HG03520 (cell line): ENCODE measurements around the gene HOXA6.

ENCODE experiments used
- ATAC-seq: cut with Tn5 transposase; IDR thresholded peaks from one replicate; pipeline ENCODE4 v1.9.1; 2021; ENCODE audit warnings: mild to moderate bottlenecking, moderate library complexity; ENCODE audit not compliant: unreplicated experiment

HOXA6 gene

GRCh38 chr7:27125986-27126394 lies 21.6 kb downstream of the HOXA6 start:
- ATAC-seq: no peak

GRCh38 chr7:27124902-27125689 lies 22.5 kb downstream of the HOXA6 start:
- ATAC-seq: no peak

- no peak for ATAC-seq
Observed at GRCh38 chr7:27124096-27124901, 23.3 kb downstream of the HOXA6 start.

GRCh38 chr7:27123477-27124053 lies 24.0 kb downstream of the HOXA6 start:
- no peak for ATAC-seq

GRCh38 chr7:27123007-27123476 lies 24.5 kb downstream of the HOXA6 start:
- ATAC-seq: no peak

- ATAC-seq: no peak
Observed at GRCh38 chr7:27122077-27122910, 25.3 kb downstream of the HOXA6 start.

- no peak for ATAC-seq
Observed at GRCh38 chr7:27121684-27122076, 25.9 kb downstream of the HOXA6 start.

- no peak for ATAC-seq
Observed at GRCh38 chr7:27119412-27119911, 28.1 kb downstream of the HOXA6 start.

- no peak for ATAC-seq
Observed at GRCh38 chr7:27118580-27118979, 29.0 kb downstream of the HOXA6 start.

- ATAC-seq: no peak
Observed at GRCh38 chr7:27117887-27118491, 29.6 kb downstream of the HOXA6 start.

GRCh38 chr7:27116962-27117886 lies 30.4 kb downstream of the HOXA6 start:
- no peak for ATAC-seq

GRCh38 chr7:27116031-27116961 lies 31.3 kb downstream of the HOXA6 start:
- ATAC-seq: no peak

- ATAC-seq: no peak
Observed at GRCh38 chr7:27115221-27116026, 32.1 kb downstream of the HOXA6 start.

GRCh38 chr7:27114881-27115220 lies 32.7 kb downstream of the HOXA6 start:
- ATAC-seq: no peak

GRCh38 chr7:27113991-27114769 lies 33.4 kb downstream of the HOXA6 start:
- no peak for ATAC-seq
